Gastroesophageal sphincter (tissue), 3 donors: ENCODE data around the gene PROSER1.

ENCODE experiments used
- EP300 ChIP-seq: sonication (generic); formaldehyde crosslinking; IDR thresholded peaks from one replicate; pipeline ENCODE4 v1.6.1; 2017; ENCODE audit warnings: antibody characterized with exemption, mild to moderate bottlenecking
- TF ChIP-seq, protein P1 (sequence below), 4 experiments: fragments of 200-600 bp in 2 of 4; fragments of 450-650 bp in 2 of 4; sonication (generic) in 1 of 4; IDR thresholded peaks; one replicate each; pipeline ENCODE4 v1.5.1; 2017 to 2019; ENCODE audit warnings: antibody characterized with exemption in 4 of 4, mild to moderate bottlenecking in 2 of 4, moderate library complexity in 2 of 4

- TF ChIP-seq, protein P1, sequence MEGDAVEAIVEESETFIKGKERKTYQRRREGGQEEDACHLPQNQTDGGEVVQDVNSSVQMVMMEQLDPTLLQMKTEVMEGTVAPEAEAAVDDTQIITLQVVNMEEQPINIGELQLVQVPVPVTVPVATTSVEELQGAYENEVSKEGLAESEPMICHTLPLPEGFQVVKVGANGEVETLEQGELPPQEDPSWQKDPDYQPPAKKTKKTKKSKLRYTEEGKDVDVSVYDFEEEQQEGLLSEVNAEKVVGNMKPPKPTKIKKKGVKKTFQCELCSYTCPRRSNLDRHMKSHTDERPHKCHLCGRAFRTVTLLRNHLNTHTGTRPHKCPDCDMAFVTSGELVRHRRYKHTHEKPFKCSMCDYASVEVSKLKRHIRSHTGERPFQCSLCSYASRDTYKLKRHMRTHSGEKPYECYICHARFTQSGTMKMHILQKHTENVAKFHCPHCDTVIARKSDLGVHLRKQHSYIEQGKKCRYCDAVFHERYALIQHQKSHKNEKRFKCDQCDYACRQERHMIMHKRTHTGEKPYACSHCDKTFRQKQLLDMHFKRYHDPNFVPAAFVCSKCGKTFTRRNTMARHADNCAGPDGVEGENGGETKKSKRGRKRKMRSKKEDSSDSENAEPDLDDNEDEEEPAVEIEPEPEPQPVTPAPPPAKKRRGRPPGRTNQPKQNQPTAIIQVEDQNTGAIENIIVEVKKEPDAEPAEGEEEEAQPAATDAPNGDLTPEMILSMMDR (IDR thresholded peaks at IDR 0.05): no peak
- TF ChIP-seq EP300: no peak
These were observed 12.5 kb downstream of the PROSER1 start for GRCh38 chr13:39025433-39025839.
